GM12891 (cell line): ENCODE results near the gene DCP2.

ENCODE experiments used
- POLR2A ChIP-seq: IDR thresholded peaks from 2 replicates; pipeline ENCODE4 v1.6.1; 2011; ENCODE audit warnings: low read depth, low read length, control low read depth
- POLR2AphosphoS5 ChIP-seq: IDR thresholded peaks from 2 replicates; pipeline ENCODE4 v1.6.1; 2011; ENCODE audit warnings: low read depth, low read length, control low read depth
- POU2F2 ChIP-seq: IDR thresholded peaks from 2 replicates; pipeline ENCODE4 v1.6.1; 2011; ENCODE audit warnings: low read depth, mild to moderate bottlenecking, control low read depth, low read length, moderate library complexity
- SPI1 ChIP-seq: IDR thresholded peaks from 2 replicates; pipeline ENCODE4 v1.6.1; 2011; ENCODE audit warnings: low read depth, low read length, control low read depth
- TAF1 ChIP-seq: IDR thresholded peaks from 2 replicates; pipeline ENCODE4 v1.6.1; 2011; ENCODE audit warnings: low read depth, low read length, control low read depth

DNA sequence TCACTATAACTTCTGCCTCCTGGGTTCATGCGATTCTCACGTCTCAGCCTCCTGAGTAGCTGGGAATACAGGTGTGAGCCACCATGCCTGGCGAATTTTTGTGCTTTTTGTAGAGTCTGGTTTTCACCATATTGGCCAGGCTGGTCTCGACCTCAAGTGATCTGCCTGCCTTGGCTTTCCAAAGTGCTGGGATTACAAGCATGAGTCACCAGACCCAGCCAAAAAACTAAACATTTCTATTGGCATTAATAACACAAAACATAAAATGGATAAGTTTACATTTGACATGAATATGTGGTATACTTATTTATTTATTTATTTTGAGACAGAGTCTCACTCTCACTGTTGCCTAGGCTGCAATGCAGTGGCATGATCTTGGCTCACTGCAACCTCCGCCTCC, 40.9 kb upstream of the DCP2 start:
- TF ChIP-seq POLR2A (no peak), SPI1 (no peak), POU2F2 (no peak), POLR2AphosphoS5 (no peak), TAF1 (no peak)
